ENCODE measurements around the gene ABHD6.
A peak's percentile ranks its signal among the peaks of the same experiment; 100 is the strongest.

Gene ABHD6

GRCh38 chr3:58305882-58306711 is 68.5 kb downstream of the ABHD6 start, which contains the start of the genes HTD2 and RPP14:
Gene HTD2, plus strand, starts transcription at chr3:58306520. Its CDS starts 11,094 bp downstream, at chr3:58317614.
Gene RPP14, plus strand, starts transcription at chr3:58306245. Its CDS starts 4,085 bp downstream, at chr3:58310330.
- peaks cover 19% of the 10 kb centered on the region for H3K36me3 ChIP-seq (ENCODE audit: insufficient read depth, low read length)
- no peaks in the 10 kb centered on the region for H3K27me3 ChIP-seq (ENCODE audit: control insufficient read depth in 1 of 2, insufficient read depth in 2 of 2, low read length in 2 of 2)
- H3K4me3 ChIP-seq (ENCODE audit: low read depth in 1 of 2, low read length in 2 of 2) = peak within 1 kb of the TSS; percentile 93 to 99
- H3K9me3 ChIP-seq (ENCODE audit: low read length) = no peaks in the 10 kb centered on the region
- peaks cover 23% of the 10 kb centered on the region for H3K4me1 ChIP-seq (ENCODE audit: insufficient read depth, low read length)
- peak within 1 kb of the TSS; percentile 99 for H3K9ac ChIP-seq (ENCODE audit: low read length)
- H3K27ac ChIP-seq (ENCODE audit: low read depth, low read length) = peak within 1 kb of the TSS; percentile 95

GRCh38 chr3:58307639-58308215 is 70.1 kb downstream of the ABHD6 start:
- Histone ChIP-seq H3K27ac (ENCODE audit: low read depth, low read length) (peak overlapping the region; percentile 95), H3K4me3 (ENCODE audit: low read depth in 1 of 2, low read length in 2 of 2) (peak overlapping the region; percentile 93 to 99), H3K9me3 (ENCODE audit: low read length) (no peaks in the 10 kb centered on the region), H3K9ac (ENCODE audit: low read length) (peak overlapping the region; percentile 99), H3K36me3 (ENCODE audit: insufficient read depth, low read length) (peaks cover 32% of the 10 kb centered on the region), H3K4me1 (ENCODE audit: insufficient read depth, low read length) (peaks cover 23% of the 10 kb centered on the region), H3K27me3 (ENCODE audit: control insufficient read depth in 1 of 2, insufficient read depth in 2 of 2, low read length in 2 of 2) (no peaks in the 10 kb centered on the region)

DNA sequence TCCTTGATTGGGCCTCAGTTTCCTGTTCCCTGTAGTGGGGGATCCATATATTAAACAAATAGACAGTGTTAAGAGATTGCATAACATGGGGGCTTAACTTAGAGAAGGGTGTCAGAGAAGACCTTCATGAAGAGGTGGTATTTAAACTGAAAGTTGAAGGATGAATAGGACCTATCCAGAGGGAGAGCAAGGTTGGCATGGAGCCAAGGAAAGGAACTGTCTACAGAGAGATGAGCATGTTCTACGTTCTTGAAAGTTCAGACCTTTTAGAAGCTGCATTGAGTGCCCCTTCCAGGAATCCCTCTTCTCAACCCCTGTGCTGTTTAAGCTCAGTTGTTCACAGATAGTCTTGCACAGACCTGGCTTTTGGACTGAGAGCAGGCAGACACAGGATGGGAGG is 71.1 kb downstream of the ABHD6 start:
- Histone ChIP-seq H3K4me1 (ENCODE audit: insufficient read depth, low read length) (peaks cover 23% of the 10 kb centered on the region), H3K9ac (ENCODE audit: low read length) (no peak overlapping the region), H3K36me3 (ENCODE audit: insufficient read depth, low read length) (peaks cover 40% of the 10 kb centered on the region), H3K9me3 (ENCODE audit: low read length) (no peaks in the 10 kb centered on the region), H3K4me3 (ENCODE audit: low read depth in 1 of 2, low read length in 2 of 2) (peak overlapping the region in 1 of 2 donors; percentile 99), H3K27me3 (ENCODE audit: control insufficient read depth in 1 of 2, insufficient read depth in 2 of 2, low read length in 2 of 2) (no peaks in the 10 kb centered on the region), H3K27ac (ENCODE audit: low read depth, low read length) (peak overlapping the region; percentile 50)

DNA sequence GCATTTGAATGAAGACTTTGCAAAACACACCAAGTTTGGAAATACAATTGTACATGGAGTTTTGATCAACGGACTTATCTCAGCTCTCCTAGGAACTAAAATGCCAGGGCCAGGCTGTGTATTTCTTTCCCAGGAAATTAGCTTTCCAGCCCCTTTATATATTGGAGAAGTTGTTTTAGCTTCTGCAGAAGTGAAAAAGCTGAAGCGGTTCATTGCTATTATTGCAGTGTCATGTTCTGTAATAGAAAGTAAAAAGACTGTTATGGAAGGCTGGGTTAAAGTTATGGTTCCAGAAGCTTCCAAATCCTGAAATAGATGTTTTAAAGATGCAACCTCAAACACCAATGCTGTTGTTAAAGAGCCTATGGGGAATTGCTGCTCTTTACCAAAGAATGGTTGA is 80.2 kb downstream of the ABHD6 start:
- no peak overlapping the region for H3K4me3 ChIP-seq (ENCODE audit: low read depth in 1 of 2, low read length in 2 of 2)
- peaks cover 40% of the 10 kb centered on the region for H3K36me3 ChIP-seq (ENCODE audit: insufficient read depth, low read length)
- peaks cover 3% of the 10 kb centered on the region for H3K4me1 ChIP-seq (ENCODE audit: insufficient read depth, low read length)
- no peak overlapping the region for H3K9ac ChIP-seq (ENCODE audit: low read length)
- H3K27me3 ChIP-seq (ENCODE audit: control insufficient read depth in 1 of 2, insufficient read depth in 2 of 2, low read length in 2 of 2) = no peaks in the 10 kb centered on the region
- no peaks in the 10 kb centered on the region for H3K9me3 ChIP-seq (ENCODE audit: low read length)
- H3K27ac ChIP-seq (ENCODE audit: low read depth, low read length) = no peak overlapping the region

- Histone ChIP-seq H3K27ac (ENCODE audit: low read depth, low read length) (no peak overlapping the region), H3K4me3 (ENCODE audit: low read depth in 1 of 2, low read length in 2 of 2) (no peak overlapping the region), H3K9me3 (ENCODE audit: low read length) (no peaks in the 10 kb centered on the region), H3K27me3 (ENCODE audit: control insufficient read depth in 1 of 2, insufficient read depth in 2 of 2, low read length in 2 of 2) (no peaks in the 10 kb centered on the region), H3K4me1 (ENCODE audit: insufficient read depth, low read length) (peaks cover 11% of the 10 kb centered on the region), H3K36me3 (ENCODE audit: insufficient read depth, low read length) (peaks cover 23% of the 10 kb centered on the region), H3K9ac (ENCODE audit: low read length) (no peak overlapping the region)
These were observed 84.2 kb downstream of the ABHD6 start for GRCh38 chr3:58321791-58322190.

GRCh38 chr3:58322793-58323192 is 85.2 kb downstream of the ABHD6 start:
- Histone ChIP-seq H3K9me3 (ENCODE audit: low read length) (no peaks in the 10 kb centered on the region), H3K4me3 (ENCODE audit: low read depth in 1 of 2, low read length in 2 of 2) (no peak overlapping the region), H3K27me3 (ENCODE audit: control insufficient read depth in 1 of 2, insufficient read depth in 2 of 2, low read length in 2 of 2) (no peaks in the 10 kb centered on the region), H3K27ac (ENCODE audit: low read depth, low read length) (no peak overlapping the region), H3K9ac (ENCODE audit: low read length) (no peak overlapping the region), H3K4me1 (ENCODE audit: insufficient read depth, low read length) (peaks cover 11% of the 10 kb centered on the region), H3K36me3 (ENCODE audit: insufficient read depth, low read length) (peaks cover 13% of the 10 kb centered on the region)

DNA sequence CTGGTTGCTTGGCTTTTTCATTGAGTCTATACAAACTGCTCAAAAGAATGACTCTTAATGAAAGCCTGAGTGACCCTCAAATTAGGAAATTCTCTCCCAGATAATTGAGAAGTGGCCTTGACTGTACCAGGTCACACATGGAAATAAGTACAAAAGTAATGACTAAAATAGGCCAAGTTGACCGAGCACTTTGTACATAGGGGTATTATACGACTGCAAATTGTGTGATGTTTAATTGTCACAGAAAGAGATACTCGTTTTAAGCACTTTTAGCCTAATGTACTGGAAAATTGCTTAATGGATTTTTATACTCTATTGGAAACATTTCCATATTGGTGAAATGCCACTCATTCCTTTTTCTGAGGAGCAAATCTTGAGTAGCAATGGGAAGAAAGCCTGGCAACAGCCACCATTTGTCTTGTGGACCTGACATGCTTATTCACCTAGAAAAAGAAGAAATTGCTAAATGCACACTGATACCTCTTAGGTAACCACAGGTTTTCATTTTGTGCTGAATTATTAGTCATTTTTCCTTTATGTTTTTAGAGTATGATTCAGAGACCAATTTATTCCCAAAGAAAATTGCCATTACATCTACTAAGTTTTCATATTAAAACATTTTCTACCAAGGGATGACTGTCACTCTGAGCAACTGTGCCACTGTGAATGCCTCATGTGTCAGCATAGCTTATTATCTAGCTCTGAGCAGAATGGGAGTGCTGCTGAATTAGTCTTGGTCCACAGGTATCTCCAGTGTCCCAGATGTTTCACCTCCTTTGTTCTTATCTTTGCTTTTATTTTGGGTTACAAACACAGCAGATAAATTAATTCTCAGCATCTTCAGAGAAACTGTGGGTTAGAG is 86.2 kb downstream of the ABHD6 start:
- Histone ChIP-seq H3K36me3 (ENCODE audit: insufficient read depth, low read length) (peaks cover 5% of the 10 kb centered on the region), H3K27me3 (ENCODE audit: control insufficient read depth in 1 of 2, insufficient read depth in 2 of 2, low read length in 2 of 2) (no peaks in the 10 kb centered on the region), H3K27ac (ENCODE audit: low read depth, low read length) (no peak overlapping the region), H3K9me3 (ENCODE audit: low read length) (no peaks in the 10 kb centered on the region), H3K9ac (ENCODE audit: low read length) (no peak overlapping the region), H3K4me1 (ENCODE audit: insufficient read depth, low read length) (peaks cover 11% of the 10 kb centered on the region), H3K4me3 (ENCODE audit: low read depth in 1 of 2, low read length in 2 of 2) (no peak overlapping the region)

- Histone ChIP-seq H3K9ac (ENCODE audit: low read length) (no peak overlapping the region), H3K36me3 (ENCODE audit: insufficient read depth, low read length) (no peaks in the 10 kb centered on the region), H3K27ac (ENCODE audit: low read depth, low read length) (no peak overlapping the region), H3K4me1 (ENCODE audit: insufficient read depth, low read length) (peaks cover 11% of the 10 kb centered on the region), H3K4me3 (ENCODE audit: low read depth in 1 of 2, low read length in 2 of 2) (no peak overlapping the region), H3K9me3 (ENCODE audit: low read length) (no peaks in the 10 kb centered on the region), H3K27me3 (ENCODE audit: control insufficient read depth in 1 of 2, insufficient read depth in 2 of 2, low read length in 2 of 2) (no peaks in the 10 kb centered on the region)
These were observed 87.1 kb downstream of the ABHD6 start for GRCh38 chr3:58324391-58325390.

GRCh38 chr3:58325525-58325992 is 88.0 kb downstream of the ABHD6 start:
- no peaks in the 10 kb centered on the region for H3K36me3 ChIP-seq (ENCODE audit: insufficient read depth, low read length)
- H3K4me3 ChIP-seq (ENCODE audit: low read depth in 1 of 2, low read length in 2 of 2) = no peak overlapping the region
- no peaks in the 10 kb centered on the region for H3K27me3 ChIP-seq (ENCODE audit: control insufficient read depth in 1 of 2, insufficient read depth in 2 of 2, low read length in 2 of 2)
- no peak overlapping the region for H3K27ac ChIP-seq (ENCODE audit: low read depth, low read length)
- peaks cover 11% of the 10 kb centered on the region for H3K4me1 ChIP-seq (ENCODE audit: insufficient read depth, low read length)
- no peak overlapping the region for H3K9ac ChIP-seq (ENCODE audit: low read length)
- H3K9me3 ChIP-seq (ENCODE audit: low read length) = no peaks in the 10 kb centered on the region

- Histone ChIP-seq H3K36me3 (ENCODE audit: insufficient read depth, low read length) (no peaks in the 10 kb centered on the region), H3K4me1 (ENCODE audit: insufficient read depth, low read length) (peaks cover 8% of the 10 kb centered on the region), H3K4me3 (ENCODE audit: low read depth in 1 of 2, low read length in 2 of 2) (no peak overlapping the region), H3K9ac (ENCODE audit: low read length) (no peak overlapping the region), H3K27ac (ENCODE audit: low read depth, low read length) (no peak overlapping the region), H3K9me3 (ENCODE audit: low read length) (no peaks in the 10 kb centered on the region), H3K27me3 (ENCODE audit: control insufficient read depth in 1 of 2, insufficient read depth in 2 of 2, low read length in 2 of 2) (no peaks in the 10 kb centered on the region)
These were observed 88.8 kb downstream of the ABHD6 start for GRCh38 chr3:58326267-58326900.
